ENCODE results near the gene AKAP13.

GRCh38 chr15:85583923-85584390, 203.6 kb downstream of the AKAP13 start:
- no peak for TF ChIP-seq POLR2A (IDR thresholded peaks at IDR 0.05)
- TF ChIP-seq CTCF (IDR thresholded peaks at IDR 0.05) = no peak

Data from uterus (tissue), 2 donors.